ENCODE data around the gene CDCA3. TPM values are rescaled to one million over a fixed set of nuclear protein-coding genes. Genes with fewer than 3 reads are reported as not detected.

Gene CDCA3
- total and polyA plus RNA-seq, 4 donors, result 1.3 to 4.1 (median 2.8) TPM

GRCh38 chr12:6826734-6827436 is 24.2 kb downstream of the CDCA3 start:
- no peak for ATAC-seq (ENCODE audit: insufficient read depth, low FRiP score)
- H3K4me3 ChIP-seq, result no peak overlapping the region
- H3K4me1 ChIP-seq (ENCODE audit: control insufficient read depth in 5 of 5, insufficient read depth in 5 of 5, low read length in 5 of 5), result peaks cover 0 to 35% (median 5%) of the 10 kb centered on the region in 5 donors
- no peak overlapping the region for H3K27ac ChIP-seq (ENCODE audit: low read depth in 1 of 2, low read length in 1 of 2)
- H3K9ac ChIP-seq (ENCODE audit: insufficient read depth in 1 of 2, low read length in 2 of 2), result peak overlapping the region in 1 of 2 donors; percentile 16
- no peak for DNase-seq
- peaks cover 0 to 11% (median 3%) of the 10 kb centered on the region in 3 donors for H3K27me3 ChIP-seq (ENCODE audit: control insufficient read depth in 3 of 3, insufficient read depth in 3 of 3, low read length in 2 of 3)
- WGBS, 2 donors, result 85 to 87% methylated on average over 22 of the region's 22 CpGs
- no peaks in the 10 kb centered on the region for H3K9me3 ChIP-seq (ENCODE audit: control insufficient read depth in 4 of 4, insufficient read depth in 3 of 4, low read length in 3 of 4)
- TF ChIP-seq CTCF (IDR thresholded peaks at IDR 0.05; ENCODE audit: control extremely low read depth, extremely low read depth), result no peak
- peaks cover 0 to 6% (median 3%) of the 10 kb centered on the region in 4 donors for H3K36me3 ChIP-seq (ENCODE audit: control insufficient read depth in 4 of 4, insufficient read depth in 4 of 4, low read length in 4 of 4)

- H3K9me3 ChIP-seq (ENCODE audit: control insufficient read depth in 4 of 4, insufficient read depth in 3 of 4, low read length in 3 of 4), result no peaks in the 10 kb centered on the region
- peaks cover 0 to 37% (median 5%) of the 10 kb centered on the region in 5 donors for H3K4me1 ChIP-seq (ENCODE audit: control insufficient read depth in 5 of 5, insufficient read depth in 5 of 5, low read length in 5 of 5)
- no peak overlapping the region for H3K9ac ChIP-seq (ENCODE audit: insufficient read depth in 1 of 2, low read length in 2 of 2)
- DNase-seq, result no peak
- no peak overlapping the region for H3K27ac ChIP-seq (ENCODE audit: low read depth in 1 of 2, low read length in 1 of 2)
- no peak for ATAC-seq (ENCODE audit: insufficient read depth, low FRiP score)
- H3K36me3 ChIP-seq (ENCODE audit: control insufficient read depth in 4 of 4, insufficient read depth in 4 of 4, low read length in 4 of 4), result peaks cover 0 to 2% (median under 1%) of the 10 kb centered on the region in 4 donors
- TF ChIP-seq CTCF (IDR thresholded peaks at IDR 0.05; ENCODE audit: control extremely low read depth, extremely low read depth), result no peak
- 83 to 87% methylated on average over 17 of the region's 17 CpGs for WGBS, 2 donors
- H3K4me3 ChIP-seq, result no peak overlapping the region
- H3K27me3 ChIP-seq (ENCODE audit: control insufficient read depth in 3 of 3, insufficient read depth in 3 of 3, low read length in 2 of 3), result peaks cover 0 to 12% (median 3%) of the 10 kb centered on the region in 3 donors
Observed at GRCh38 chr12:6826125-6826733, 24.9 kb downstream of the CDCA3 start.

- Histone ChIP-seq H3K4me1 (ENCODE audit: control insufficient read depth in 5 of 5, insufficient read depth in 5 of 5, low read length in 5 of 5) (peaks cover 0 to 44% (median 9%) of the 10 kb centered on the region in 5 donors), H3K27ac (ENCODE audit: low read depth in 1 of 2, low read length in 1 of 2) (no peak overlapping the region), H3K36me3 (ENCODE audit: control insufficient read depth in 4 of 4, insufficient read depth in 4 of 4, low read length in 4 of 4) (no peaks in the 10 kb centered on the region), H3K4me3 (no peak overlapping the region), H3K9me3 (ENCODE audit: control insufficient read depth in 4 of 4, insufficient read depth in 3 of 4, low read length in 3 of 4) (no peaks in the 10 kb centered on the region), H3K9ac (ENCODE audit: insufficient read depth in 1 of 2, low read length in 2 of 2) (no peak overlapping the region), H3K27me3 (ENCODE audit: control insufficient read depth in 3 of 3, insufficient read depth in 3 of 3, low read length in 2 of 3) (peaks cover 0 to 12% (median 3%) of the 10 kb centered on the region in 3 donors)
- 17% methylated on average over 19 of the region's 19 CpGs for WGBS, 2 donors
- peak; percentile 79 for ATAC-seq (ENCODE audit: insufficient read depth, low FRiP score)
- peak; percentile 92 for TF ChIP-seq CTCF (IDR thresholded peaks at IDR 0.05; ENCODE audit: control extremely low read depth, extremely low read depth)
- DNase-seq, result peak; percentile 90 to 91 (median 91)
Observed at GRCh38 chr12:6825398-6826124, 25.5 kb downstream of the CDCA3 start.
